Pulmonary artery endothelial cell (primary cell): Measurements from ENCODE around the gene EPO. TPM values are rescaled to one million over a fixed set of nuclear protein-coding genes. Genes with fewer than 3 reads are reported as not detected.
"Not testable (repeated sequence)": the region's sequence is repeated elsewhere in the genome, so short reads cannot be mapped to it uniquely, and the experiment has no call there.

Source experiments
- DNase-seq: peaks from one replicate; pipeline ENCODE4 v3.0.0-alpha.2; 2011; ENCODE audit warnings: low read depth, low spot score
- total RNA-seq: library from RNA; depleted of rRNA; stranded (reverse); fragments of >200 nt; gene quantifications from 2 replicates; pipeline ENCODE4 v1.2.3, GENCODE V29; 2014

EPO gene
- total RNA-seq, 1 donor from 2014 or later, result not detected

DNA sequence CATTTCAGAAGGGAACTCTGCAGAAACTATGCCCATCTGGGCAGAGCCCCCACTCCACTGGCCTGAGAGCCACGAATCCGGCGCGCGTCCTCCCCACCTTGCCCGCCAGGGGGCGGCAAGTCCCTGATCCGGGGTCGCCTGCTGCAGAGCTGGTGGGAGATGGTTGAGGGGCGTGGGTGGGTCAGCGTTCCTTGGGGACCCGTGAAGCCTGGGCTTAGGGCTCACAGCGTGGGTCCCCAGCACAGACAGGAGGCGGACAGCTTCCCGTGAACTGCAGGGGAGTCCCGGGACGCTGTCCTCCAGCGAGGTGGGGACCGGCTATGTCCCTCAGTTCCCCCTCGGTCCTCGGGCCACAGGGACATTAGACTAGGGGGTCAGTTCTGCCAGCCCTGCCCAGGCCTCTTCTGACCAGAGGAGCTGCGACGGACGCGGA lies 14.9 kb upstream of the EPO start:
- no peak for DNase-seq

DNA sequence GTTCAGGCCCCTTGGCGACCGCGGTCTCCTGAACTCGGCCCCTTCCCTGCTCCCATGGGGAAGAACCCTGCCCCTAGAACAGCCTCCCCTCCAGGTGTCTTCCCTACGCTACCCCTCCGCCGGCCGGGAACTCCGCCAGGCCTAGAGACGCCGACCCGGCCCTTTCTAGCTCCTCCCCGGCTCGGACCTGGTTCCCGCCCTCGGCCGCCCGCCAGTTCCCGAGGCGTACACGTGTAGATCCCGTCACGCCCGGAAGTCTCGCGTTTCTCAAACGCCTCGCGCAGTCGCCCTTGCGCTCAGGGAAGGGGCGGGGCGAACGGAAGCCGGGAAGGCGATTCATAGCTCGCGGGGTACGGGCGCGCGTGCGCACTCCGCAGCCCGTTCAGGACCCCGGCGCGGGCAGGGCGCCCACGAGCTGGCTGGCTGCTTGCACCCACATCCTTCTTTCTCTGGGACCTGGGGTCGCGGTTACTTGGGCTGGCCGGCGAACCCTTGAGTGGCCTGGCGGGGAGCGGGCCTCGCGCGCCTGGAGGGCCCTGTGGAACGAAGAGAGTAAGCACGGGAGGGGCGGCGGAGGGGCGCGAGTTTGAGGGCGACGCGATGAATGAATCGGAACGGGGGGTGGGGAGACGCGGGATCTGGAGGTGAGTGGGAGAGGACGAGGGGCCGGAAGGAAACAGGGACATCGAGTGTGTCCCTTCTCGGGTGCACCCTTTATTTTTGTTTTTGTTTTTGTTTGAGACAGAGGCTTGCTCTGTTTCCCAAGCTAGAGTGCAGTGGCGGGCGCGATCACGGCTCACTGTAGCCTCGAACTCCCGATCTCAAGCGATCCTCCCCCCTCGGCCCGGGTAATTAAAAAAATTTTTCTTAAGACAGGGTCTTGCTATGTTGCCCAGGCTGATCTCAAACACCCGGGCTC lies 14.3 kb upstream of the EPO start, which contains the start of gene POP7:
Gene POP7 (plus strand): TSS at position 369 of the 919 bp plus-strand sequence. CDS start 710 bp downstream, outside the sequence.
- DNase-seq, result peak; percentile 90

DNA sequence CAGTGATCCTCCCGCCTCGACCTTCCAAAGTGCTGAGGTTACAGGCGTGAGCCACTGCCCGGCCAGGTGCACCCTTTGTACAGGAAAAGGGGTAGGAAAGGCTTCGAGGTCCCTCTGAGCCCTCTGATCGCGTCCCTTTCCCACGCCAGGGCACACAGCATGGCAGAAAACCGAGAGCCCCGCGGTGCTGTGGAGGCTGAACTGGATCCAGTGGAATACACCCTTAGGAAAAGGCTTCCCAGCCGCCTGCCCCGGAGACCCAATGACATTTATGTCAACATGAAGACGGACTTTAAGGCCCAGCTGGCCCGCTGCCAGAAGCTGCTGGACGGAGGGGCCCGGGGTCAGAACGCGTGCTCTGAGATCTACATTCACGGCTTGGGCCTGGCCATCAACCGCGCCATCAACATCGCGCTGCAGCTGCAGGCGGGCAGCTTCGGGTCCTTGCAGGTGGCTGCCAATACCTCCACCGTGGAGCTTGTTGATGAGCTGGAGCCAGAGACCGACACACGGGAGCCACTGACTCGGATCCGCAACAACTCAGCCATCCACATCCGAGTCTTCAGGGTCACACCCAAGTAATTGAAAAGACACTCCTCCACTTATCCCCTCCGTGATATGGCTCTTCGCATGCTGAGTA lies 13.5 kb upstream of the EPO start:
- no peak for DNase-seq

GRCh38 chr7:100708395-100708794 lies 11.9 kb upstream of the EPO start:
- DNase-seq, result no peak

DNA sequence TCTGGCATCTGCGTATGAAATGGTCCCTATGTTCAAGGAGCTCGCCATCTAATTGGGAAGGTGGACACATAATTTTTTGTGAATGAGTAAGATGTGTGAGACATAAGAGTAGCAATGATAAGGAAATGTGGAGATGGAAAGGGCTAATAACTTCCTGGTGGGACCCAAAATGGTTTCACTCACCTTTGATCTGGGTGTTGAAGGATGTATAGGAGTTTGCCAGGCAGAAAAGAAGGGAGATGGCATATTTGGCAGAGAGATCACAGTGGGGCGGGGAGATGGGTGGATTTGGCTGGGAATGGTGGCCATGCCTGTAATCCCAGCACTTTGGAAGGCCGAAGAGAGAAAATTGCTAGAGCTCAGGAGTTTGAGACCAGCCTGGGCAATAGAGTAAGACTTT lies 9.8 kb upstream of the EPO start:
- no peak for DNase-seq

- DNase-seq, result no peak
Observed at GRCh38 chr7:100711369-100711768, 8.9 kb upstream of the EPO start.

- DNase-seq, result no peak
Observed at GRCh38 chr7:100714725-100715124, 5.5 kb upstream of the EPO start.

- DNase-seq, result not testable (repeated sequence)
Observed at GRCh38 chr7:100717073-100717472, 3.2 kb upstream of the EPO start.

DNA sequence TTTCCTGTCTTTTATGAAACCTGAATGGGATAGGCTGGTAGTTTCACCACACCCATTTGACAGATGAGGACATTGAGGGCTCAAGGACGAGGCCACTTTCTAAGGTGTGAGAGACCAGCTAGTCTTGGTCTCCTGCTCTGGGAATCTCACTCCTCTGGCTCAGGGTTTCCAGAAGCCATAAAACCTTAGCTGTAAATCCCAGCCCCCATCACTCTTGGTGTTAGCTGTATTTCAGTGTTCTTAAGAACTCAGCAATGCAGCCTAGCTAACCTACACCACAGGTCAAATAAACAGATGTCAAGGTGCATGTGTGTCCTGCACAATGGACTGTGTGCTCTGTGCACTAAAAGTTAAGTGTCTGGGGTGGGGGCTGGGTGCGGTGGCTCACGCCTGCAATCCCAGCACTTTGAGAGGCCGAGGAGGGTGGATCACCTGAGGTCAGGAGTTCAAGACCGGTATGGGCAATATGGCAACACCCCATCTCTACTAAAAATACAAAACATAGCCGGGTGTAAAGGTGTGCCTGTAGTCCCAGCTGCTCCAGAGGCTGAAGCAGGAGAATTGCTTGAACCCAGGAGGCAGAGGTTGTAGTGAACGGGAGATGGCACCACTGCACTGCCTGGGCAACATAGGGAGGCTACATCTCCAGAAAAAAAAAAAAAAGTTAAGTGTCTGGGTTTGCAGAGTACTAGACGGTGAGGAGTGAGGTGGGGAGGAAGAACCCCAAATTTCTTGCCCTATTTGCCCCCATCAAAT lies 567 bp upstream of the EPO start:
- DNase-seq, result no peak

GRCh38 chr7:100720671-100721504 lies 620 bp downstream of the EPO start:
- DNase-seq, result no peak

DNA sequence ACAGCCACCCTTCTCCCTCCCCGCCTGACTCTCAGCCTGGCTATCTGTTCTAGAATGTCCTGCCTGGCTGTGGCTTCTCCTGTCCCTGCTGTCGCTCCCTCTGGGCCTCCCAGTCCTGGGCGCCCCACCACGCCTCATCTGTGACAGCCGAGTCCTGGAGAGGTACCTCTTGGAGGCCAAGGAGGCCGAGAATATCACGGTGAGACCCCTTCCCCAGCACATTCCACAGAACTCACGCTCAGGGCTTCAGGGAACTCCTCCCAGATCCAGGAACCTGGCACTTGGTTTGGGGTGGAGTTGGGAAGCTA lies 1.2 kb downstream of the EPO start:
- DNase-seq, result no peak

GRCh38 chr7:100722480-100723212 lies 2.4 kb downstream of the EPO start:
- no peak for DNase-seq

- no peak for DNase-seq
Observed at GRCh38 chr7:100723732-100724275, 3.5 kb downstream of the EPO start.

DNA sequence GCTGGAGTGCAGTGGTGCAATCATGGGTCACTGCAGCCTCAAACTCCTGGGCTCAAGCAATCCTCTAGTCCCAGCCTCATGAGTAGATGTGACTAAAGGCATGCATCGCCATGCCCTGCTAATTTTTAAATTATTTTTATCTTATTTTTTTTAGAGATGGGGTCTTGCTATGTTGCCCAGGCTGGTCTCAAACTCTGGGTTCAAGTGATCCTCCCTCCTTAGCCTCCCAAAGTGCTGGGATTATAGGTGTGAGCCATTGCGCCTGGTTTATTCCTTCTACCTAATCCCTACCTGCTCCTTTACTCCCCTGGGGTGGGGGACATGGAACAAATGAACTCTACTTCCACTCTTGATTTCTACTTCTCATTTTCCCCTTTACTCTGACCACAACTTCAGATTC lies 4.1 kb downstream of the EPO start:
- DNase-seq, result not testable (repeated sequence)

- DNase-seq, result no peak
Observed at GRCh38 chr7:100726996-100727761, 6.9 kb downstream of the EPO start.

- no peak for DNase-seq
Observed at GRCh38 chr7:100728196-100728595, 7.9 kb downstream of the EPO start.

- no peak for DNase-seq
Observed at GRCh38 chr7:100730136-100730800, 10.0 kb downstream of the EPO start.

DNA sequence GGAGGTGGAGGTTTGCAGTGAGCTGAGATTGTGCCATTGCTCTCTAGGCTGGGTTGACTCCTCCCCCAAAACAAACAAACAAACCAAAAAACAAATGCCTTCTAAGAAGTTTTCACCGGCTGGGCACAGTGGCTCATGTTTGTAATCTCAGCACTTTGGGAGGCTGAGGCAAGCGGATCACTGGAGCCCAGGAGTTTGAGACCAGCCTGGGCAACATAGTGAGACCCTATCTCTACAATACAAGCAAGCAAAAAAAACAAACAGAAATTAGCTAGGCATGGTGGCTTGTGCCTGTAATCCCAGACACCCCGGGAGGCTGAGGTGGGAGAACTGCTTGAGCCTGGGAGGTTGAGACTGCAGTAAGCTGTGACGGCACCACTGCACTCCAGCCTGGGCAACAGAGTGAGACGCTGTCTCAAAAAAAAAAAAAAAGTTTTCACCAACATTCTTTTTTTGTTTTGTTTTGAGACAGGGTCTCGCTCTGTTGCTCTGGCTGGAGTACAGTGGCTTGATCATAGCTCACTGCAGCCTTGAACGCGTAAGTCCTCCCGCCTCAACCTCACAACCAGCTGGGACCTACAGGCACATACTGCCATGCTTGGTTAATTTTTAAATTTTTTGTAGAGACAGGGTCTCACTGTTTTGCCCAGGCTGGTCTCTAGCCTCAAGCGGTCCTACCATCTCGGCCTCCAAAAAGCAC lies 11.8 kb downstream of the EPO start:
- DNase-seq, result no peak
